B cell (primary cell): Measurements from ENCODE around the gene KRT28. TPM values are rescaled to one million over a fixed set of nuclear protein-coding genes. Genes with fewer than 3 reads are reported as not detected.

Experiments
- ATAC-seq: fragments of 200-7000 bp; cut with Tn5 transposase; one replicate; pipeline ENCODE4 v1.10.0; 2021; ENCODE audit warnings: low read depth, mild to moderate bottlenecking, moderate number of reproducible peaks, moderate library complexity
- CTCF ChIA-PET: fragments of 350-600 bp; sonication (Branson Sonifier 250); formaldehyde crosslinking; loops from one replicate; lab custom pipeline; 2021; ENCODE audit warnings: antibody characterized with exemption, inconsistent platforms; lab: Charles Lee
- POLR2A ChIA-PET: fragments of 350-600 bp; sonication (Branson Sonifier 250); formaldehyde crosslinking; loops from one replicate; lab custom pipeline; 2021; ENCODE audit warnings: antibody characterized with exemption; lab: Charles Lee
- DNase-seq: peaks from one replicate; pipeline ENCODE4 v3.0.0; 2013
- H2AFZ ChIP-seq: 2 replicates; pipeline ENCODE4 v1.6.1; 2012; ENCODE audit warnings: mild to moderate bottlenecking, low read depth, low read length; ENCODE audit not compliant: insufficient read depth, poor library complexity, severe bottlenecking
- H3K27ac ChIP-seq, 2 donors: 1 replicate in 1 of 2; 2 replicates in 1 of 2; pipeline ENCODE4 v1.5.1; 2012 to 2013; ENCODE audit warnings: low read length in 2 of 2, mild to moderate bottlenecking in 2 of 2, moderate library complexity in 1 of 2
- H3K27me3 ChIP-seq, 4 experiments: fragments of 200-600 bp in 1 of 4; sonication (generic) in 1 of 4; replicated peaks in 1 of 4; 1 replicate in 2 of 4; 2 replicates in 2 of 4; pipeline versions ENCODE4 v1.6.1 to v1.7.0; 2013 to 2016; ENCODE audit warnings: low read length in 3 of 4, mild to moderate bottlenecking in 2 of 4, mixed read lengths in 1 of 4, moderate library complexity in 1 of 4; ENCODE audit not compliant: insufficient read depth in 4 of 4, control insufficient read depth in 3 of 4; ENCODE audit errors: control extremely low read depth in 1 of 4
- H3K36me3 ChIP-seq, 2 experiments: replicated peaks in 1 of 2; 1 replicate in 1 of 2; 2 replicates in 1 of 2; pipeline versions ENCODE4 v1.6.1 to v1.7.1; 2013; ENCODE audit warnings: low read length in 1 of 2; ENCODE audit not compliant: insufficient read depth in 2 of 2, control insufficient read depth in 1 of 2; ENCODE audit errors: control extremely low read depth in 1 of 2, extremely low read depth in 1 of 2
- H3K4me1 ChIP-seq, 2 donors: fragments of 200-600 bp in 1 of 2; sonication (generic) in 1 of 2; 1 replicate in 1 of 2; 2 replicates in 1 of 2; pipeline versions ENCODE4 v1.5.1 to v1.6.1; 2013 to 2017; ENCODE audit warnings: low read length in 2 of 2; ENCODE audit not compliant: control insufficient read depth in 2 of 2, insufficient read depth in 2 of 2
- H3K4me2 ChIP-seq: replicated peaks from 2 replicates; pipeline ENCODE3; 2012; ENCODE audit warnings: mild to moderate bottlenecking, low read depth, low read length; ENCODE audit not compliant: poor library complexity, severe bottlenecking
- H3K4me3 ChIP-seq, 5 experiments: fragments of 200-600 bp in 1 of 5; sonication (generic) in 1 of 5; 1 replicate in 3 of 5; 2 replicates in 2 of 5; pipeline versions ENCODE4 v1.5.1 to v1.7.0; 2011 to 2016; ENCODE audit warnings: low read length in 4 of 5, mild to moderate bottlenecking in 4 of 5, low read depth in 2 of 5, control low read depth in 1 of 5, moderate library complexity in 1 of 5; ENCODE audit not compliant: insufficient read depth in 1 of 5; ENCODE audit errors: control extremely low read depth in 1 of 5, extremely low read depth in 1 of 5
- H3K79me2 ChIP-seq: fragments of 200-600 bp; sonication (generic); one replicate; pipeline ENCODE4 v1.6.0; 2016; ENCODE audit warnings: low read length; ENCODE audit not compliant: control insufficient read depth, insufficient read depth
- H3K9ac ChIP-seq: fragments of 200-600 bp; sonication (generic); 2 replicates; pipeline ENCODE4 v1.6.1; 2017; ENCODE audit warnings: mild to moderate bottlenecking, low read length, moderate library complexity
- H3K9me3 ChIP-seq, 3 donors: one replicate each; pipeline versions ENCODE4 v1.6.1 to v1.7.1; 2013; ENCODE audit warnings: low read length in 2 of 3; ENCODE audit not compliant: control insufficient read depth in 2 of 3, insufficient read depth in 1 of 3; ENCODE audit errors: control extremely low read depth in 1 of 3
- H4K20me1 ChIP-seq: 2 replicates; pipeline ENCODE4 v1.6.0; 2012; ENCODE audit warnings: mild to moderate bottlenecking, low read length; ENCODE audit not compliant: insufficient read depth, control insufficient read depth, poor library complexity, severe bottlenecking
- H3K27ac Mint-ChIP-seq: one replicate; pipeline ENCODE4 v1.8.0; 2021; ENCODE audit warnings: mixed read lengths
- H3K27me3 Mint-ChIP-seq: one replicate; pipeline ENCODE4 v1.8.0; 2021; ENCODE audit warnings: mixed read lengths
- H3K4me1 Mint-ChIP-seq: one replicate; pipeline ENCODE4 v1.8.0; 2021; ENCODE audit warnings: mixed read lengths
- H3K4me3 Mint-ChIP-seq: one replicate; pipeline ENCODE4 v1.8.0; 2021; ENCODE audit warnings: mixed read lengths
- H3K9me3 Mint-ChIP-seq: one replicate; pipeline ENCODE4 v1.8.0; 2022; ENCODE audit warnings: mixed read lengths; ENCODE audit not compliant: insufficient read depth
- EZH2 ChIP-seq: IDR thresholded peaks from 2 replicates; pipeline ENCODE4 v1.6.1; 2012; ENCODE audit warnings: borderline replicate concordance, low read depth, mild to moderate bottlenecking, moderate library complexity, low read length; ENCODE audit not compliant: insufficient read depth, poor library complexity, severe bottlenecking
- WGBS: methylation state at CpG from one replicate; pipeline ENCODE4 v1.1.5; 2013; ENCODE audit warnings: missing lambda C conversion rate; ENCODE audit not compliant: insufficient coverage; 5-methylcytosine and 5-hydroxymethylcytosine counted together
- intact Hi-C: fragments of 100-400 bp; cut with micrococcal nuclease; formaldehyde crosslinking; loops from one replicate; pipeline ENCODE4 v1.10.0; 2022
- polyA plus RNA-seq: library from polyadenylated mRNA; depleted of rRNA; stranded (reverse); fragments of >200 nt; gene quantifications from 2 replicates; pipeline ENCODE4 v1.2.3, GENCODE V29; 2012
- total RNA-seq, 2 donors: library from RNA; stranded (reverse); fragments of 120-200 nt in 1 of 2; gene quantifications; 1 replicate in 1 of 2; 2 replicates in 1 of 2; pipeline versions ENCODE4 v1.2.3 to v1.2.4, GENCODE V29; 2013 to 2022
- TF ChIP-seq, protein P1 (sequence below): fragments of 200-600 bp; IDR thresholded peaks from one replicate; pipeline ENCODE4 v1.8.0; 2022; ENCODE audit warnings: antibody characterized with exemption, mild to moderate bottlenecking

KRT28 gene
- total and polyA plus RNA-seq, 2 donors (not counting 1 experiment from before 2014, with no cell fraction given) = not detected

DNA sequence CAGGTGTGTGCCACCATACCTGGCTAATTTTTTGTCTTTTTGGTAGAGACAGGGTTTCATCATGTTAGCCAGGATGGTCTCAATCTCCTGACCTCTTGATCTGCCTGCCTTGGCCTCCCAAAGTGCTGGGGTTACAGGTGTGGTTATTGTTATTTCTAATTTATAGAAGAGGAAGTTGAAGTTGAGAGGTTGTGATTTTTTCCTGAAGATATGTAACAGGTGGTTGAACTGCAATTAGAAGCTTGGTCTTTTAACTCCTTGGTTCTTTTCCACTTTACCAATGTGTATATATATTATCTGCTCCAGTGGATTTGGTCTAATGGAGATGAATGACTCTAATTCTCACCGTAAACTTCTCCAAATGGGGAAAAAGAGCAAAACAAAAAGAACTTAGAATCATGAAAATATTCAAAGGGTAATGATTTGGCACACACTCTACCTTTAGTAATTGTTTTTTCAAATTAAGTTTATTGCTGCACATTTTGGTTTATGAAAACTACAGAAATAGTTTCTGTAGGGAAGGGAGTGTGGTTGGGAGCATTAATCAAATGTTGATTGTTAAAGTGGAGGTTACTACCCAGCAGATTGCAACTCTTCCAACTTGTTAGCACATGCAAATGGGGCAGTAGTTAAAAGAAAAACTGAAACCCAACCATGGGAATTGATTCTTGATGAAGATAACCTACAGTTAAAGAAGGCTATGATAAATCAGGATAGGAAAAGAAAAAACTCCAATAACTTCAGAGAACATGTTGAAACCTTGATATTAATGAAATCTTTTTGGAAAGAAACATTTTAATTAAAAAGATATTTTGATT is 24.5 kb upstream of the KRT28 start:
- ChIA-PET POLR2A (no interaction called here), CTCF (interaction anchor here (1.4 kb wide), 1 partner anchor 18 kb away, joined by 3 read pairs; no protein-coding TSS in a partner anchor)
- H3K27ac Mint-ChIP-seq = no peak overlapping the region
- H3K27ac ChIP-seq = no peak overlapping the region
- WGBS = no CpG with 5 or more reads among the region's 1 CpG
- H3K9ac ChIP-seq = no peak overlapping the region
- no peaks in the 10 kb centered on the region for H3K9me3 Mint-ChIP-seq
- peaks cover 32% of the 10 kb centered on the region for H3K27me3 Mint-ChIP-seq
- H3K4me1 Mint-ChIP-seq = peaks cover 8% of the 10 kb centered on the region
- H3K4me3 Mint-ChIP-seq = no peak overlapping the region
- no peaks in the 10 kb centered on the region for H3K36me3 ChIP-seq
- peaks cover 4 to 5% of the 10 kb centered on the region in 2 donors for H3K4me1 ChIP-seq
- no peak overlapping the region for H2AFZ ChIP-seq
- H3K4me2 ChIP-seq = no peak overlapping the region
- peaks cover 15% of the 10 kb centered on the region for H3K79me2 ChIP-seq
- H4K20me1 ChIP-seq = no peaks in the 10 kb centered on the region
- ATAC-seq (no peak), DNase-seq (no peak)
- H3K9me3 ChIP-seq = peaks cover 0 to 3% (median 0%) of the 10 kb centered on the region in 3 donors
- TF ChIP-seq, protein P1, sequence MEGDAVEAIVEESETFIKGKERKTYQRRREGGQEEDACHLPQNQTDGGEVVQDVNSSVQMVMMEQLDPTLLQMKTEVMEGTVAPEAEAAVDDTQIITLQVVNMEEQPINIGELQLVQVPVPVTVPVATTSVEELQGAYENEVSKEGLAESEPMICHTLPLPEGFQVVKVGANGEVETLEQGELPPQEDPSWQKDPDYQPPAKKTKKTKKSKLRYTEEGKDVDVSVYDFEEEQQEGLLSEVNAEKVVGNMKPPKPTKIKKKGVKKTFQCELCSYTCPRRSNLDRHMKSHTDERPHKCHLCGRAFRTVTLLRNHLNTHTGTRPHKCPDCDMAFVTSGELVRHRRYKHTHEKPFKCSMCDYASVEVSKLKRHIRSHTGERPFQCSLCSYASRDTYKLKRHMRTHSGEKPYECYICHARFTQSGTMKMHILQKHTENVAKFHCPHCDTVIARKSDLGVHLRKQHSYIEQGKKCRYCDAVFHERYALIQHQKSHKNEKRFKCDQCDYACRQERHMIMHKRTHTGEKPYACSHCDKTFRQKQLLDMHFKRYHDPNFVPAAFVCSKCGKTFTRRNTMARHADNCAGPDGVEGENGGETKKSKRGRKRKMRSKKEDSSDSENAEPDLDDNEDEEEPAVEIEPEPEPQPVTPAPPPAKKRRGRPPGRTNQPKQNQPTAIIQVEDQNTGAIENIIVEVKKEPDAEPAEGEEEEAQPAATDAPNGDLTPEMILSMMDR = no peak
- TF ChIP-seq EZH2 = no peak
- peaks cover 0 to 3% (median 0%) of the 10 kb centered on the region in 4 experiments for H3K27me3 ChIP-seq
- H3K4me3 ChIP-seq = no peak overlapping the region
- intact Hi-C loops = no loop called here
